Neural cell (in vitro differentiated cells): ENCODE measurements around the gene BMS1.
"Not testable (repeated sequence)": the region's sequence is repeated elsewhere in the genome, so short reads cannot be mapped to it uniquely, and the experiment has no call there.

ENCODE experiments used
- EP300 ChIP-seq: fragments of 450-650 bp; conservative IDR thresholded peaks from 2 replicates; pipeline ENCODE4 v1.6.1; 2014; ENCODE audit warnings: antibody characterized with exemption, mild to moderate bottlenecking, moderate library complexity; ENCODE audit not compliant: poor library complexity, severe bottlenecking
- EZH2 ChIP-seq: fragments of 200-600, 300-800 bp; shearing (Covaris generic), sonication (generic); IDR thresholded peaks from 2 replicates; pipeline ENCODE4 v1.6.1; 2014; ENCODE audit warnings: antibody characterized with exemption, low read length, borderline replicate concordance, mild to moderate bottlenecking; ENCODE audit not compliant: insufficient read depth, poor library complexity, severe bottlenecking
- POLR2AphosphoS5 ChIP-seq: IDR thresholded peaks from 2 replicates; pipeline ENCODE4 v1.6.1; 2012
- REST ChIP-seq: IDR thresholded peaks from 2 replicates; pipeline ENCODE4 v1.6.1; 2012; ENCODE audit warnings: borderline replicate concordance

GRCh38 chr10:42816334-42816733, 33.7 kb downstream of the BMS1 start:
- TF ChIP-seq POLR2AphosphoS5, EZH2, EP300, REST: not testable (repeated sequence)
